ENCODE results near the gene CCDC60. TPM values are rescaled to one million over a fixed set of nuclear protein-coding genes. Genes with fewer than 3 reads are reported as not detected.

CCDC60 gene
- total RNA-seq, 3 donors from 2014 or later, result not detected

GRCh38 chr12:119373001-119373400 is 38.5 kb downstream of the CCDC60 start:
- no peak for DNase-seq (ENCODE audit: low spot score in 2 of 2)
- Histone ChIP-seq H3K9me3 (no peaks in the 10 kb centered on the region), H3K27me3 (no peaks in the 10 kb centered on the region), H3K4me1 (no peaks in the 10 kb centered on the region), H3K36me3 (no peaks in the 10 kb centered on the region), H3K4me3 (no peak overlapping the region), H3K27ac (no peak overlapping the region)
- TF ChIP-seq, protein P1, sequence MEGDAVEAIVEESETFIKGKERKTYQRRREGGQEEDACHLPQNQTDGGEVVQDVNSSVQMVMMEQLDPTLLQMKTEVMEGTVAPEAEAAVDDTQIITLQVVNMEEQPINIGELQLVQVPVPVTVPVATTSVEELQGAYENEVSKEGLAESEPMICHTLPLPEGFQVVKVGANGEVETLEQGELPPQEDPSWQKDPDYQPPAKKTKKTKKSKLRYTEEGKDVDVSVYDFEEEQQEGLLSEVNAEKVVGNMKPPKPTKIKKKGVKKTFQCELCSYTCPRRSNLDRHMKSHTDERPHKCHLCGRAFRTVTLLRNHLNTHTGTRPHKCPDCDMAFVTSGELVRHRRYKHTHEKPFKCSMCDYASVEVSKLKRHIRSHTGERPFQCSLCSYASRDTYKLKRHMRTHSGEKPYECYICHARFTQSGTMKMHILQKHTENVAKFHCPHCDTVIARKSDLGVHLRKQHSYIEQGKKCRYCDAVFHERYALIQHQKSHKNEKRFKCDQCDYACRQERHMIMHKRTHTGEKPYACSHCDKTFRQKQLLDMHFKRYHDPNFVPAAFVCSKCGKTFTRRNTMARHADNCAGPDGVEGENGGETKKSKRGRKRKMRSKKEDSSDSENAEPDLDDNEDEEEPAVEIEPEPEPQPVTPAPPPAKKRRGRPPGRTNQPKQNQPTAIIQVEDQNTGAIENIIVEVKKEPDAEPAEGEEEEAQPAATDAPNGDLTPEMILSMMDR (IDR thresholded peaks at IDR 0.05), result no peak
- TF ChIP-seq POLR2AphosphoS5 (IDR thresholded peaks at IDR 0.05) (no peak), POLR2A (IDR thresholded peaks at IDR 0.05) (no peak)
- intact Hi-C loops (cut with DNase I; ENCODE audit: low total_unique reads), result no loop called here

- no peak overlapping the region for H3K4me3 ChIP-seq
- H3K27ac ChIP-seq, result no peak overlapping the region
- no peaks in the 10 kb centered on the region for H3K4me1 ChIP-seq
- no peaks in the 10 kb centered on the region for H3K36me3 ChIP-seq
- DNase-seq (ENCODE audit: low spot score in 2 of 2), result no peak
- H3K27me3 ChIP-seq, result no peaks in the 10 kb centered on the region
- intact Hi-C loops (cut with DNase I; ENCODE audit: low total_unique reads), result no loop called here
- TF ChIP-seq POLR2AphosphoS5 (IDR thresholded peaks at IDR 0.05) (no peak), POLR2A (IDR thresholded peaks at IDR 0.05) (no peak)
- TF ChIP-seq, protein P1 (IDR thresholded peaks at IDR 0.05), result no peak
- no peaks in the 10 kb centered on the region for H3K9me3 ChIP-seq
These were observed 39.1 kb downstream of the CCDC60 start for GRCh38 chr12:119373666-119374065.

GRCh38 chr12:119374635-119375034 is 40.1 kb downstream of the CCDC60 start:
- DNase-seq (ENCODE audit: low spot score in 2 of 2), result no peak
- Histone ChIP-seq H3K4me3 (no peak overlapping the region), H3K36me3 (no peaks in the 10 kb centered on the region), H3K27ac (no peak overlapping the region), H3K4me1 (no peaks in the 10 kb centered on the region), H3K27me3 (no peaks in the 10 kb centered on the region), H3K9me3 (no peaks in the 10 kb centered on the region)
- TF ChIP-seq, protein P1 (IDR thresholded peaks at IDR 0.05), result no peak
- no peak for TF ChIP-seq POLR2AphosphoS5 (IDR thresholded peaks at IDR 0.05)
- no peak for TF ChIP-seq POLR2A (IDR thresholded peaks at IDR 0.05)
- intact Hi-C loops (cut with DNase I; ENCODE audit: low total_unique reads), result no loop called here

DNA sequence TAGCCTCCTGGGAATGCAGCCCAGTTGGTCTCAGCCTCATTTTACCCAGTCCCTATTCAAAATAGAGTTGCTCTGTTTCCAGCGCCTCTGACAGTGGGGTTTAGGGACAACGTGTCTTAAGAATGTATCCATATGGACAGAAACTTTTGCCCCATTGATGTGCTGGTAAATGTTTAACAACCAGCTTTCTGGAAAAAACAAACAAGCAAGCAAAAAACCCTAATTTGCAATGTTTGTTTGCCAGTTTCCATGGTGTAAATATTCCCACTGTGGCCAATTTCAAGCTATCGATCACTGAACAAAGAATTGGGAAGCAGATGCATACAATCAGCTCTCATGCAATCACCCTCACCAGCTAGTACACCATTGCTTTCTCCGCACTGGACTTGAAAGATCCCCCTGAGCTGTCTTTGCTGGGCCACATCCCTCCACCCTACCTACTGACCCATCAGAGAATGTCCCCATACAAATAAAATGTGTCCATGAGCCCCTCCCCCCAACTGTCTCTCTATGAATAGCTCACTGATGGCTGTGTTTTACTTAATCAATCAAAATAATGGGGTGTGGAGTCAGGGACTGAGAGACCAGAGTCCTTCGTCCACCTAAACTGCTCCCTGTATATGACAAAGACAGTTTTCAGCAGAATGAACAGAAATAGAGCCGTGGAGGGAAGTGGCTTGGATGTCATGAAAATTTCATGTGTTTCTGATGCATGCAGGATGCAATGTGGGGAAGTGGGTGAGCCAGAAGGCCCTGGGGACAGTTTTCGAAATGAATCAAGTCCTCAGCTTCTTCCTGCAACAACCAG is 40.8 kb downstream of the CCDC60 start:
- intact Hi-C loops (cut with DNase I; ENCODE audit: low total_unique reads), result no loop called here
- no peak for DNase-seq (ENCODE audit: low spot score in 2 of 2)
- no peak for TF ChIP-seq POLR2AphosphoS5 (IDR thresholded peaks at IDR 0.05)
- TF ChIP-seq, protein P1 (IDR thresholded peaks at IDR 0.05), result no peak
- no peak for TF ChIP-seq POLR2A (IDR thresholded peaks at IDR 0.05)
- no peaks in the 10 kb centered on the region for H3K4me1 ChIP-seq
- H3K27me3 ChIP-seq, result no peaks in the 10 kb centered on the region
- no peaks in the 10 kb centered on the region for H3K36me3 ChIP-seq
- no peak overlapping the region for H3K4me3 ChIP-seq
- no peak overlapping the region for H3K27ac ChIP-seq
- no peaks in the 10 kb centered on the region for H3K9me3 ChIP-seq

DNA sequence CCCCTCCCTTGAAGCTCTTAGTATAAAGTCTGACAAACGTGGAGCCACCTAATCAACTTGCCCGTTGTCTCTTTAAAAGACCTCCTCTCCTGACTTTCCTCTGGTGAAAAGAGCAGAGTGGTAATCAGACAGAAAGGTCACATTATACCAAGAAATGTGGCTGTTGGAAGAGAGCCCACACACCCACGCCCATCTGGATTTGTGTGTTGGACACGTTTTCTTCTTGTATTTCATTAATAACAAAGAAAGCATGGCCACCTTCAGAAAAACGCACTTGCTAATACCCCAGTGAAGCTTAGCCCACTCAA is 41.3 kb downstream of the CCDC60 start:
- no peaks in the 10 kb centered on the region for H3K9me3 ChIP-seq
- no peak overlapping the region for H3K27ac ChIP-seq
- H3K4me3 ChIP-seq, result no peak overlapping the region
- H3K4me1 ChIP-seq, result no peaks in the 10 kb centered on the region
- no peak for TF ChIP-seq POLR2AphosphoS5 (IDR thresholded peaks at IDR 0.05)
- DNase-seq (ENCODE audit: low spot score in 2 of 2), result no peak
- H3K27me3 ChIP-seq, result no peaks in the 10 kb centered on the region
- intact Hi-C loops (cut with DNase I; ENCODE audit: low total_unique reads), result no loop called here
- H3K36me3 ChIP-seq, result no peaks in the 10 kb centered on the region

Data from breast epithelium (tissue), 4 donors.